ENCODE data around the gene REEP1.
"Not testable (repeated sequence)": the region's sequence is repeated elsewhere in the genome, so short reads cannot be mapped to it uniquely, and the experiment has no call there.

Gene REEP1

GRCh38 chr2:86224645-86225355 lies 112.6 kb downstream of the REEP1 start:
- DNase-seq (ENCODE audit: low read depth): no peak

- no peak for DNase-seq (ENCODE audit: low read depth)
These were observed 113.4 kb downstream of the REEP1 start for GRCh38 chr2:86223927-86224560.

- no peak for DNase-seq (ENCODE audit: low read depth)
These were observed 114.1 kb downstream of the REEP1 start for GRCh38 chr2:86223140-86223926.

- DNase-seq (ENCODE audit: low read depth): no peak
These were observed 116.3 kb downstream of the REEP1 start for GRCh38 chr2:86221066-86221684.

GRCh38 chr2:86219896-86220295 lies 117.5 kb downstream of the REEP1 start:
- no peak for DNase-seq (ENCODE audit: low read depth)

GRCh38 chr2:86218124-86218523 lies 119.3 kb downstream of the REEP1 start:
- no peak for DNase-seq (ENCODE audit: low read depth)

GRCh38 chr2:86216575-86217555 lies 120.6 kb downstream of the REEP1 start:
- DNase-seq (ENCODE audit: low read depth): no peak

GRCh38 chr2:86214503-86214832 lies 123.0 kb downstream of the REEP1 start:
- DNase-seq (ENCODE audit: low read depth): no peak

GRCh38 chr2:86213699-86214502 lies 123.5 kb downstream of the REEP1 start:
- DNase-seq (ENCODE audit: low read depth): no peak

- DNase-seq (ENCODE audit: low read depth): no peak
These were observed 124.4 kb downstream of the REEP1 start for GRCh38 chr2:86213056-86213455.

GRCh38 chr2:86211796-86212188 lies 125.6 kb downstream of the REEP1 start:
- no peak for DNase-seq (ENCODE audit: low read depth)

GRCh38 chr2:86211033-86211795 lies 126.2 kb downstream of the REEP1 start:
- no peak for DNase-seq (ENCODE audit: low read depth)

- DNase-seq (ENCODE audit: low read depth): no peak
These were observed 133.0 kb downstream of the REEP1 start for GRCh38 chr2:86204458-86204857.

- no peak for DNase-seq (ENCODE audit: low read depth)
These were observed 133.8 kb downstream of the REEP1 start for GRCh38 chr2:86203614-86204013.

GRCh38 chr2:86202702-86203101 lies 134.7 kb downstream of the REEP1 start:
- no peak for DNase-seq (ENCODE audit: low read depth)

GRCh38 chr2:86202336-86202692 lies 135.1 kb downstream of the REEP1 start:
- DNase-seq (ENCODE audit: low read depth): no peak

GRCh38 chr2:86201671-86202335 lies 135.6 kb downstream of the REEP1 start:
- DNase-seq (ENCODE audit: low read depth): no peak

- not testable (repeated sequence) for DNase-seq (ENCODE audit: low read depth)
These were observed 136.9 kb downstream of the REEP1 start for GRCh38 chr2:86200564-86200963.

GRCh38 chr2:86199834-86200177 lies 137.6 kb downstream of the REEP1 start:
- no peak for DNase-seq (ENCODE audit: low read depth)
